IPS DF 4.7 (cell line): ENCODE data around the gene DPYD.

Experiments used
- DNase-seq: peaks from one replicate; pipeline ENCODE4 v3.0.0-alpha.2; 2013; ENCODE audit warnings: low spot score; ENCODE audit errors: extremely low read depth

Gene DPYD

GRCh38 chr1:97056386-97056785 lies 864.4 kb downstream of the DPYD start:
- DNase-seq, result no peak

GRCh38 chr1:97053268-97053667 lies 867.6 kb downstream of the DPYD start:
- no peak for DNase-seq

- DNase-seq, result no peak
Observed at GRCh38 chr1:97051823-97052222, 869.0 kb downstream of the DPYD start.

GRCh38 chr1:97050506-97050905 lies 870.3 kb downstream of the DPYD start:
- no peak for DNase-seq

GRCh38 chr1:97047421-97047793 lies 873.4 kb downstream of the DPYD start:
- DNase-seq, result no peak

- no peak for DNase-seq
Observed at GRCh38 chr1:97046765-97047420, 873.9 kb downstream of the DPYD start.

- no peak for DNase-seq
Observed at GRCh38 chr1:97044159-97044760, 876.6 kb downstream of the DPYD start.

- DNase-seq, result no peak
Observed at GRCh38 chr1:97042551-97042950, 878.3 kb downstream of the DPYD start.

- no peak for DNase-seq
Observed at GRCh38 chr1:97041026-97041425, 879.8 kb downstream of the DPYD start.

GRCh38 chr1:97038410-97038809 lies 882.4 kb downstream of the DPYD start:
- no peak for DNase-seq

GRCh38 chr1:97034651-97035050 lies 886.2 kb downstream of the DPYD start:
- no peak for DNase-seq

- no peak for DNase-seq
Observed at GRCh38 chr1:97033949-97034348, 886.9 kb downstream of the DPYD start.
